Measurements from ENCODE around the gene EHMT1. TPM values are rescaled to one million over a fixed set of nuclear protein-coding genes. Genes with fewer than 3 reads are reported as not detected.
"Not testable (repeated sequence)": the region's sequence is repeated elsewhere in the genome, so short reads cannot be mapped to it uniquely, and the experiment has no call there.

EHMT1 gene
- total RNA-seq, 1 donor from 2014 or later = 64.5 TPM

DNA sequence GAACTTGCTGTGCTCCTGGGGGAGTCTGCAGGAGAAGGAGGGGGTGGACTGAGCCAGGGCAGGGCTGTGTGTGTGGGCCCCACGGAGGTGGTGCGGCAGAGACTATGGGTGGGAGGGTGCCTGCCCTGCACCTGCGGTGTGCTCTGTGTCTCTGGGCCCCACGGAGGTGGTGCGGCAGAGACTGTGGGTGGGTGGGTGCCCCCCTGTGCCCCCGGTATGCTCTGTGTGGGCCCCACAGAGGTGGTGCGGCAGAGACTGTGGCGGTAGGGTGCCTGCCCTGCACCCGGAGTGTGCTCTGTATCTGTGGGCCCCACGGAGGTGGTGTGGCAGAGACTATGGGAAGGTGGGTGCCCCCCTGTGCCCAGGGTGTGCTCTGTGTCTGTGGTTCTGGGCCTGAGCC, 103.7 kb downstream of the EHMT1 start:
- H3K4me1 ChIP-seq (ENCODE audit: insufficient read depth, low read length) = peaks cover 4% of the 10 kb centered on the region
- H2AFZ ChIP-seq (ENCODE audit: low read depth, low read length) = no peak overlapping the region
- H3K79me2 ChIP-seq (ENCODE audit: insufficient read depth, low read length) = peaks cover 58% of the 10 kb centered on the region
- peaks cover 52% of the 10 kb centered on the region for H4K20me1 ChIP-seq (ENCODE audit: insufficient read depth, low read length)
- no peak overlapping the region for H3K4me2 ChIP-seq (ENCODE audit: low read length)
- H3K27me3 ChIP-seq (ENCODE audit: insufficient read depth, low read length) = no peaks in the 10 kb centered on the region
- no peak overlapping the region for H3K9ac ChIP-seq (ENCODE audit: low read length)
- H3K4me3 ChIP-seq (ENCODE audit: insufficient read depth, low read depth, low read length) = no peak overlapping the region
- H3K27ac ChIP-seq (ENCODE audit: low read depth, low read length) = no peak overlapping the region
- FAIRE-seq = no peak
- no peaks in the 10 kb centered on the region for H3K9me3 ChIP-seq (ENCODE audit: insufficient read depth, low read depth, low read length)
- peaks cover 26% of the 10 kb centered on the region for H3K36me3 Mint-ChIP-seq (ENCODE audit: low read depth, unreplicated experiment)
- no peak for TF ChIP-seq CTCF (IDR thresholded peaks at IDR 0.05; ENCODE audit: insufficient read depth, low read depth, low read length)
- no peak for TF ChIP-seq EZH2 (IDR thresholded peaks at IDR 0.05; ENCODE audit: insufficient read depth, low read length)
- H3K4me1 Mint-ChIP-seq (ENCODE audit: low read depth, unreplicated experiment) = peaks cover 18% of the 10 kb centered on the region
- peak overlapping the region; percentile 14 for H3K4me3 Mint-ChIP-seq (ENCODE audit: unreplicated experiment)
- H3K36me3 ChIP-seq (ENCODE audit: insufficient read depth, low read length) = peaks cover 3% of the 10 kb centered on the region
- H3K27me3 Mint-ChIP-seq (ENCODE audit: low read depth, unreplicated experiment) = no peaks in the 10 kb centered on the region
- DNase-seq (ENCODE audit: low read depth) = no peak
- H3K27ac Mint-ChIP-seq (ENCODE audit: unreplicated experiment) = no peak overlapping the region
- H3K9me3 Mint-ChIP-seq (ENCODE audit: unreplicated experiment) = no peaks in the 10 kb centered on the region

DNA sequence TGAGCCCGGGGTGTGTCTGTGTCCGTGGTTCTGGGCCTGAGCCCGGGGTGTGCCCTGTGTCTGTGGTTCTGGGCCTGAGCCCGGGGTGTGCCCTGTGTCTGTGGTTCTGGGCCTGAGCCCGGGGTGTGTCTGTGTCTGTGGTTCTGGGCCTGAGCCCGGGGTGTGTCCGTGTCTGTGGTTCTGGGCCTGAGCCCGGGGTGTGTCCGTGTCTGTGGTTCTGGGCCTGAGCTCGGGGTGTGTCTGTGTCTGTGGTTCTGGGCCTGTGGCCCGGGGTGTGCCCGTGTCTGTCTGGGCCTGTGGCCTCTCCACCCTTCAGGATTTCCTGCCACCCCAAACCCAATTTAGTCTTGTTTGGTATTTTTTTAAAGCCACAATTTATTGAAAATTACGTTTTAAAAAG, 104.6 kb downstream of the EHMT1 start:
- not testable (repeated sequence) for H3K9me3 Mint-ChIP-seq (ENCODE audit: unreplicated experiment); H3K4me3 Mint-ChIP-seq (ENCODE audit: unreplicated experiment); H3K36me3 ChIP-seq (ENCODE audit: insufficient read depth, low read length); H3K27me3 ChIP-seq (ENCODE audit: insufficient read depth, low read length); DNase-seq (ENCODE audit: low read depth); H3K4me3 ChIP-seq (ENCODE audit: insufficient read depth, low read depth, low read length); H3K27ac ChIP-seq (ENCODE audit: low read depth, low read length); H3K4me1 ChIP-seq (ENCODE audit: insufficient read depth, low read length); H3K4me2 ChIP-seq (ENCODE audit: low read length); H3K9ac ChIP-seq (ENCODE audit: low read length); H3K9me3 ChIP-seq (ENCODE audit: insufficient read depth, low read depth, low read length); FAIRE-seq; H3K27ac Mint-ChIP-seq (ENCODE audit: unreplicated experiment); H3K27me3 Mint-ChIP-seq (ENCODE audit: low read depth, unreplicated experiment); H2AFZ ChIP-seq (ENCODE audit: low read depth, low read length)
- peaks cover 63% of the 10 kb centered on the region for H3K79me2 ChIP-seq (ENCODE audit: insufficient read depth, low read length)
- H3K4me1 Mint-ChIP-seq (ENCODE audit: low read depth, unreplicated experiment) = peaks cover 22% of the 10 kb centered on the region
- H3K36me3 Mint-ChIP-seq (ENCODE audit: low read depth, unreplicated experiment) = peaks cover 20% of the 10 kb centered on the region
- peaks cover 61% of the 10 kb centered on the region for H4K20me1 ChIP-seq (ENCODE audit: insufficient read depth, low read length)

DNA sequence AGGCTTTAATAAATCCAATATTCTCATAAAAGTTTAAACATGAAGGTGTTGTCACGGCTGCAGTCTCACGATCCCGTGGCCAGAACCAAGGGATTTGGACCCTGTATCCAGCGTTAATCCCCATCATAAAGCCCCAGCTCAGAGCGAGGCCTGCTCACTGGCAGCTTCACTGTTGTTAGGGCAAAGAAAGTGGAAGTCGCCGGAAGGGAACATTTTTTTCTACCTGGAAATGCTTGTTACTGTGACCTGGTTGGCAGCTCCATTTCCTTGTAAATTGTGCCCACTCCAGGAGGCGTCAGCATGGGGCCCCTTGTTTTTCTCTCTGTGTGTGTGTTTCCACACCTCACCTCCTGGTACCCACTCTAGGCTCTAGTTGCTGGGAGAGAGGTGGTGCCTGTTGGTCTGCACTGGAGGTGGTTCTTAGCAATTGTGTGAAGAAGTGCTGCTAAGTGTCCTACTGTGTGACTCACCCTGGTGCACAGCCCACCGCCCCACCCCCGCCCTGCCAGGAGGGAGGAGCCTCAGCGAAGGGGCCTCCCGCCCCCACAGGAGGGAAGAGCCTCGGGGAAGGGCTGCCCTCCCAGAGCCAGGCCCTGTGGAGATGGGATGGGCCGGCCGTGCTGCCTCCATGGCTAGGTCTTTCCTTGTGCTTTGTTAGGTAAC, 105.1 kb downstream of the EHMT1 start:
- H3K9me3 Mint-ChIP-seq (ENCODE audit: unreplicated experiment) = no peaks in the 10 kb centered on the region
- H3K27ac ChIP-seq (ENCODE audit: low read depth, low read length) = no peak overlapping the region
- peaks cover 6% of the 10 kb centered on the region for H3K36me3 ChIP-seq (ENCODE audit: insufficient read depth, low read length)
- DNase-seq (ENCODE audit: low read depth) (peak; percentile 19), FAIRE-seq (no peak)
- peaks cover 25% of the 10 kb centered on the region for H3K4me1 Mint-ChIP-seq (ENCODE audit: low read depth, unreplicated experiment)
- no peak overlapping the region for H3K4me2 ChIP-seq (ENCODE audit: low read length)
- no peaks in the 10 kb centered on the region for H3K9me3 ChIP-seq (ENCODE audit: insufficient read depth, low read depth, low read length)
- H3K27ac Mint-ChIP-seq (ENCODE audit: unreplicated experiment) = peak overlapping the region; percentile 47
- no peaks in the 10 kb centered on the region for H3K27me3 ChIP-seq (ENCODE audit: insufficient read depth, low read length)
- peaks cover 4% of the 10 kb centered on the region for H3K4me1 ChIP-seq (ENCODE audit: insufficient read depth, low read length)
- H3K4me3 ChIP-seq (ENCODE audit: insufficient read depth, low read depth, low read length) = no peak overlapping the region
- TF ChIP-seq CTCF (IDR thresholded peaks at IDR 0.05; ENCODE audit: insufficient read depth, low read depth, low read length) (no peak), EZH2 (IDR thresholded peaks at IDR 0.05; ENCODE audit: insufficient read depth, low read length) (no peak)
- H3K36me3 Mint-ChIP-seq (ENCODE audit: low read depth, unreplicated experiment) = peaks cover 24% of the 10 kb centered on the region
- no peaks in the 10 kb centered on the region for H3K27me3 Mint-ChIP-seq (ENCODE audit: low read depth, unreplicated experiment)
- peak overlapping the region; percentile 34 for H3K4me3 Mint-ChIP-seq (ENCODE audit: unreplicated experiment)
- H3K9ac ChIP-seq (ENCODE audit: low read length) = no peak overlapping the region
- H2AFZ ChIP-seq (ENCODE audit: low read depth, low read length) = no peak overlapping the region
- H4K20me1 ChIP-seq (ENCODE audit: insufficient read depth, low read length) = peaks cover 66% of the 10 kb centered on the region
- H3K79me2 ChIP-seq (ENCODE audit: insufficient read depth, low read length) = peaks cover 63% of the 10 kb centered on the region

All from astrocyte (in vitro differentiated cells and primary cell).